Neuronal stem cell (in vitro differentiated cells): Measurements from ENCODE around the gene LSAMP.

Source experiments
- DNase-seq: peaks from one replicate; pipeline ENCODE4 v3.0.0-alpha.2; 2013; ENCODE audit warnings: low spot score
- H2AFZ ChIP-seq: one replicate; pipeline ENCODE4 v1.6.1; 2013; ENCODE audit warnings: mild to moderate bottlenecking, low read length, inconsistent platforms
- H2AK5ac ChIP-seq: 2 replicates; pipeline ENCODE4 v1.6.1; 2013; ENCODE audit warnings: low read depth, mild to moderate bottlenecking, inconsistent platforms, low read length, moderate library complexity, mixed read lengths
- H2BK120ac ChIP-seq: 2 replicates; pipeline ENCODE4 v1.6.1; 2013; ENCODE audit warnings: low read depth, mild to moderate bottlenecking, inconsistent platforms, low read length, moderate library complexity, mixed read lengths
- H2BK12ac ChIP-seq: one replicate; pipeline ENCODE4 v1.6.1; 2013; ENCODE audit warnings: low read length, inconsistent platforms
- H2BK15ac ChIP-seq: 2 replicates; pipeline ENCODE4 v1.6.1; 2013; ENCODE audit warnings: mild to moderate bottlenecking, low read length, inconsistent platforms, mixed read lengths
- H2BK5ac ChIP-seq: one replicate; pipeline ENCODE4 v1.6.1; 2013; ENCODE audit warnings: inconsistent platforms, mild to moderate bottlenecking, low read length, moderate library complexity
- H3K14ac ChIP-seq: one replicate; pipeline ENCODE4 v1.6.1; 2013; ENCODE audit warnings: low read length, inconsistent platforms
- H3K18ac ChIP-seq: 2 replicates; pipeline ENCODE4 v1.6.1; 2013; ENCODE audit warnings: low read length, inconsistent platforms
- H3K23ac ChIP-seq: 2 replicates; pipeline ENCODE4 v1.6.1; 2013; ENCODE audit warnings: low read depth, mild to moderate bottlenecking, mixed read lengths, low read length, inconsistent platforms; ENCODE audit not compliant: poor library complexity
- H3K27ac ChIP-seq: replicated peaks from 3 replicates; pipeline ENCODE4 v1.5.1; 2013; ENCODE audit warnings: low read length, inconsistent platforms
- H3K27me3 ChIP-seq, 3 experiments: 2 replicates each; pipeline ENCODE4 v1.6.1; 2013; ENCODE audit warnings: low read length in 3 of 3, mild to moderate bottlenecking in 2 of 3, inconsistent platforms in 1 of 3, low read depth in 1 of 3, mixed read lengths in 1 of 3, moderate library complexity in 1 of 3; ENCODE audit not compliant: control insufficient read depth in 3 of 3, insufficient read depth in 3 of 3
- H3K36me3 ChIP-seq, 2 donors: replicated peaks in 1 of 2; 2 replicates each; pipeline ENCODE4 v1.6.1; 2013; ENCODE audit warnings: low read length in 2 of 2; ENCODE audit not compliant: control insufficient read depth in 2 of 2, insufficient read depth in 2 of 2
- H3K4ac ChIP-seq: 2 replicates; pipeline ENCODE4 v1.6.1; 2013; ENCODE audit warnings: inconsistent platforms, mild to moderate bottlenecking, low read length, moderate library complexity
- H3K4me1 ChIP-seq, 2 donors: 1 replicate in 1 of 2; 2 replicates in 1 of 2; pipeline ENCODE4 v1.6.1; 2013; ENCODE audit warnings: low read length in 2 of 2, low read depth in 1 of 2; ENCODE audit not compliant: control insufficient read depth in 2 of 2, insufficient read depth in 1 of 2
- H3K4me2 ChIP-seq: one replicate; pipeline ENCODE4 v1.6.1; 2013; ENCODE audit warnings: mild to moderate bottlenecking, low read length, inconsistent platforms; ENCODE audit not compliant: insufficient read depth, poor library complexity, severe bottlenecking
- H3K4me3 ChIP-seq, 2 donors: 2 replicates each; pipeline ENCODE4 v1.5.1; 2013; ENCODE audit warnings: low read length in 2 of 2, mild to moderate bottlenecking in 2 of 2, inconsistent platforms in 1 of 2, moderate library complexity in 1 of 2
- H3K79me1 ChIP-seq: one replicate; pipeline ENCODE4 v1.6.1; 2013; ENCODE audit warnings: low read depth, mild to moderate bottlenecking, inconsistent platforms, low read length, moderate library complexity
- H3K9ac ChIP-seq: one replicate; pipeline ENCODE4 v1.6.1; 2013; ENCODE audit warnings: mild to moderate bottlenecking, low read depth, low read length, inconsistent platforms; ENCODE audit not compliant: poor library complexity
- H3K9me3 ChIP-seq, 2 donors: replicated peaks in 1 of 2; 2 replicates each; pipeline versions ENCODE3 to v1.6.1; 2013; ENCODE audit warnings: low read length in 2 of 2, mild to moderate bottlenecking in 2 of 2, inconsistent platforms in 1 of 2, low read depth in 1 of 2, mixed read lengths in 1 of 2, moderate library complexity in 1 of 2; ENCODE audit not compliant: control insufficient read depth in 2 of 2, insufficient read depth in 1 of 2
- H4K8ac ChIP-seq: one replicate; pipeline ENCODE4 v1.6.1; 2013; ENCODE audit warnings: low read depth, mild to moderate bottlenecking, inconsistent platforms, low read length, moderate library complexity
- H4K91ac ChIP-seq: one replicate; pipeline ENCODE4 v1.6.1; 2013; ENCODE audit warnings: low read length, low read depth, mild to moderate bottlenecking, inconsistent platforms; ENCODE audit not compliant: poor library complexity
- WGBS, 2 donors: extraction: QIAGEN DNeasy Blood & Tissue Kit; methylation state at CpG; one replicate each; pipeline ENCODE4 v1.1.7; 2013; ENCODE audit warnings: missing lambda C conversion rate in 2 of 2, mixed read lengths in 1 of 2; ENCODE audit not compliant: insufficient read length in 2 of 2, insufficient replicate concordance in 1 of 2; ENCODE audit errors: extremely low coverage in 2 of 2; 5-methylcytosine and 5-hydroxymethylcytosine counted together

The LSAMP gene

DNA sequence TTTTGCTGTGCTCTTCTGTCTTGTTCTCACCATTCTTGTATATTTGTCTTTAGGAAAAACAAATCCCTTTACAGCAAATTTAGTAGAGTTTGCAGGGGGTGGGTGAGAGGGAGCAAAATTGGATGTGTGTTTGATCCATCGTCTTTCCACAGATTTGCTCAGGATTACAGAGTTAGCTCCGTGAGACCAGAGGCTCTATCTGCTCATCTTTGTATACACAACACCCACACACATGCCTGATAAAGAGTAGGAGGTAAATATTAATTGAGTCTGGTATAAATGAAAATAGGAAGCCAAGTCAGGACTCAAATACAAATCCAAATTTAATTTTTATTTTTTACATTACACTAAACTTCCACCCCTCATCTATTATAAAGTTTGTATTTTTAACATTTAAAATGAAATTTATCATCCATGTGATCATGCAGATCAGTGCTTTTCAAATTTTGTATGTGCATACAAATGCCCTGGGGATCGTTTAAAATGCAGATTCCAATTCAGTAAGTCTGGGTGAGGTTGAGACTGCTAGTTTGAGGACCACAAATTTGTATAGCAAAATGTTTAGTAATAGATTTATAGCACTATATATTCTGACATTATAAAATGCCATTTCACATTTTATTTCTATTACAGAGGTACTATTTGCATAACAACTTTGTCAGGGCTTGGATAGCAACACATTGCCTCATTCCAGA, 326.7 kb downstream of the LSAMP start:
- no peak overlapping the region for H2BK5ac ChIP-seq
- H4K8ac ChIP-seq = no peak overlapping the region
- H2AK5ac ChIP-seq = no peak overlapping the region
- H3K14ac ChIP-seq = no peak overlapping the region
- no peak overlapping the region for H3K18ac ChIP-seq
- no peaks in the 10 kb centered on the region for H3K4me1 ChIP-seq
- H2BK12ac ChIP-seq = no peak overlapping the region
- H3K9me3 ChIP-seq = no peaks in the 10 kb centered on the region
- H3K36me3 ChIP-seq = no peaks in the 10 kb centered on the region
- no peak for DNase-seq
- no peak overlapping the region for H3K4me2 ChIP-seq
- H3K79me1 ChIP-seq = no peaks in the 10 kb centered on the region
- no peak overlapping the region for H3K4ac ChIP-seq
- no CpG with 5 or more reads among the region's 3 CpGs for whole genome bisulfite sequencing, 2 donors
- H3K27me3 ChIP-seq = no peaks in the 10 kb centered on the region
- H2BK15ac ChIP-seq = no peak overlapping the region
- no peak overlapping the region for H2BK120ac ChIP-seq
- no peak overlapping the region for H3K4me3 ChIP-seq
- no peak overlapping the region for H3K9ac ChIP-seq
- no peak overlapping the region for H2AFZ ChIP-seq
- H3K23ac ChIP-seq = no peak overlapping the region
- no peak overlapping the region for H4K91ac ChIP-seq
- no peak overlapping the region for H3K27ac ChIP-seq

DNA sequence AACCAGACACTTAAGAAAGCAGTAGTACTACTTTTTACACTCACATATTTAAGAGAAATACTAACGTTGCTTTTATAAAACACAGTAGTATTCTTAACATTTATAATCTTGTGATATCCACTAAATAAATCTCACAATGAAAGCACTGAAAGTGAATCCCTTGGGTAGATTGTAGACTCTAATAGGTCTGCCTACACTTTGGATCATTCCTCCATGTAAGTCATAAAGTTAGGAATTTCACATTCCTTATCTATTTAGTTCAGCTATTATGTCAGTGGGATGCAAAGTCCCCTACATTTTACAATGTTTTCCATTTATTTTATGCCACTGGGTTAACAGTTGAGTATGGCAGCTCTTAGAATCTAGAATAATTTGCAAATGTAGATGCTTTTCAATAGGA, 330.7 kb downstream of the LSAMP start:
- Histone ChIP-seq H2AFZ (no peak overlapping the region), H4K8ac (no peak overlapping the region), H3K18ac (no peak overlapping the region), H2BK15ac (no peak overlapping the region), H3K14ac (no peak overlapping the region), H3K27ac (no peak overlapping the region), H3K36me3 (no peaks in the 10 kb centered on the region), H3K23ac (no peak overlapping the region), H2AK5ac (no peak overlapping the region), H3K9ac (no peak overlapping the region), H2BK12ac (no peak overlapping the region), H3K4me1 (peaks cover 0 to 2% of the 10 kb centered on the region in 2 donors), H2BK120ac (no peak overlapping the region), H4K91ac (no peak overlapping the region), H3K27me3 (no peaks in the 10 kb centered on the region), H2BK5ac (no peak overlapping the region), H3K4me2 (no peak overlapping the region), H3K4me3 (no peak overlapping the region), H3K4ac (no peak overlapping the region), H3K79me1 (no peaks in the 10 kb centered on the region), H3K9me3 (no peaks in the 10 kb centered on the region)
- WGBS, 2 donors = no CpG with 5 or more reads among the region's 1 CpG
- DNase-seq = no peak

DNA sequence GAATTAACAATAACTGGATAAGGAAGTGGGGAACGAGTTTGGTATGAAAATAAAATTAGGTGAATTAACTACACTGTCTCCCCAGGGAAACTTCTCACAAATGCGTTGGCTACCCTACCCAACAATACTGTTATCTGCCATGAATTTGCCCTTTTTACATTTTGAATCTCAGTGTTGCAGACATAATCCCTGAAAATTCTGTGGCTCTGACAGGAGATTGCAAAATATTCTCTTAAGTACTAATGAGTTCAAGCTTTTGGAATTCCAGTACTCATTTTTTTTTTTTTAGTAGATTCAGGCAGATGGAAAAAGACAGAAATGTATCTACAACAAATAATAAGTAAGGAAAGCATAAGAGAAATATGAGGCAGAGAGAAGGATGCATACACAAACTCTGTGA, 332.6 kb downstream of the LSAMP start:
- H3K4me3 ChIP-seq = no peak overlapping the region
- no peak overlapping the region for H4K8ac ChIP-seq
- H2BK12ac ChIP-seq = no peak overlapping the region
- H3K79me1 ChIP-seq = no peaks in the 10 kb centered on the region
- H3K4me2 ChIP-seq = no peak overlapping the region
- H2AFZ ChIP-seq = no peak overlapping the region
- H3K4me1 ChIP-seq = peaks cover 0 to 2% of the 10 kb centered on the region in 2 donors
- H4K91ac ChIP-seq = no peak overlapping the region
- no peak overlapping the region for H3K14ac ChIP-seq
- H3K27me3 ChIP-seq = no peaks in the 10 kb centered on the region
- no peaks in the 10 kb centered on the region for H3K36me3 ChIP-seq
- no peak overlapping the region for H2BK15ac ChIP-seq
- H3K9me3 ChIP-seq = no peaks in the 10 kb centered on the region
- H3K27ac ChIP-seq = no peak overlapping the region
- no peak overlapping the region for H2AK5ac ChIP-seq
- H2BK120ac ChIP-seq = no peak overlapping the region
- H3K4ac ChIP-seq = no peak overlapping the region
- H3K9ac ChIP-seq = no peak overlapping the region
- H3K18ac ChIP-seq = no peak overlapping the region
- DNase-seq = no peak
- WGBS, 2 donors = no CpG with 5 or more reads among the region's 2 CpGs
- H3K23ac ChIP-seq = no peak overlapping the region
- no peak overlapping the region for H2BK5ac ChIP-seq

DNA sequence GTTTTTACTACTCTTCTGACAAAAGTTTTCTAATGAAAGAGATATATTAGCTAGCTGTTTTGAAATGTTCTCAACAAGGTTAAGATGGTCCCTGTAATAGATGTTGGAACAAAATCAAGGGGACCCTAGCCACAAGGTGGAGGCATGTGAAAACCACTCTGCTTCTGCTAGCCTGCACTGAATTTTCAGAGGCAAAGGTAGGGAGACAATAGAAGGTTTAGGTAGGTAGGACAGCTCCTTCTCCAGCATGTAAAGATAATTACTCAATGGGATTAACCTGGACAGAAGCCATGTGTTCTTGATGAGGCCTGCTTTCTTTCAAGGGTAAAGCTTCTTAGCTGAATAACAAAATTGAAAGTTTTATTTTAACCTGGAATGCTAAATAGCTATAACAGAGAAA, 333.5 kb downstream of the LSAMP start:
- H2BK12ac ChIP-seq = no peak overlapping the region
- no peaks in the 10 kb centered on the region for H3K79me1 ChIP-seq
- no peak overlapping the region for H2AK5ac ChIP-seq
- H3K18ac ChIP-seq = no peak overlapping the region
- H3K4ac ChIP-seq = no peak overlapping the region
- H3K4me2 ChIP-seq = no peak overlapping the region
- no peak overlapping the region for H3K23ac ChIP-seq
- H3K14ac ChIP-seq = no peak overlapping the region
- no peak overlapping the region for H2BK15ac ChIP-seq
- H3K36me3 ChIP-seq = no peaks in the 10 kb centered on the region
- no peak overlapping the region for H2BK5ac ChIP-seq
- no peaks in the 10 kb centered on the region for H3K27me3 ChIP-seq
- no peak overlapping the region for H4K8ac ChIP-seq
- no peak overlapping the region for H4K91ac ChIP-seq
- H3K4me1 ChIP-seq = peaks cover 0 to 2% of the 10 kb centered on the region in 2 donors
- H2BK120ac ChIP-seq = no peak overlapping the region
- no peak overlapping the region for H3K4me3 ChIP-seq
- no peaks in the 10 kb centered on the region for H3K9me3 ChIP-seq
- no peak overlapping the region for H3K27ac ChIP-seq
- DNase-seq = no peak
- H2AFZ ChIP-seq = no peak overlapping the region
- H3K9ac ChIP-seq = no peak overlapping the region
